Measurements from ENCODE around the gene BRIP1. TPM values are rescaled to one million over a fixed set of nuclear protein-coding genes. Genes with fewer than 3 reads are reported as not detected.

Gene BRIP1
- total and polyA plus RNA-seq, 2 donors (not counting 1 experiment from before 2014, with no cell fraction given): 4.0 to 8.1 TPM

- no peaks in the 10 kb centered on the region for H3K9me3 ChIP-seq (ENCODE audit: control insufficient read depth, insufficient read depth, low read depth, low read length)
- H3K9ac ChIP-seq (ENCODE audit: insufficient read depth, low read length): no peak overlapping the region
- no peaks in the 10 kb centered on the region for H3K4me1 ChIP-seq (ENCODE audit: control insufficient read depth, extremely low read depth, insufficient read depth, low read length)
- no peak for TF ChIP-seq CTCF (conservative IDR thresholded peaks at IDR 0.05 in 1 of 2, IDR thresholded peaks at IDR 0.05 in 1 of 2; ENCODE audit: low read depth in 1 of 2, low read length in 2 of 2)
- TF ChIP-seq EZH2 (IDR thresholded peaks at IDR 0.05; ENCODE audit: low read length, missing control alignments): no peak
- H2AFZ ChIP-seq (ENCODE audit: low read length): no peak overlapping the region
- H3K79me2 ChIP-seq (ENCODE audit: control insufficient read depth, insufficient read depth, low read length): no peaks in the 10 kb centered on the region
- no peak overlapping the region for H3K27ac ChIP-seq (ENCODE audit: insufficient read depth, low read length)
- no peak overlapping the region for H3K4me2 ChIP-seq (ENCODE audit: extremely low read depth, insufficient read depth, low read length)
- no peak for DNase-seq (ENCODE audit: low read depth in 2 of 2)
- H3K27me3 ChIP-seq (ENCODE audit: control insufficient read depth, insufficient read depth, low read length): no peaks in the 10 kb centered on the region
- no peak overlapping the region for H3K4me3 ChIP-seq (replicated peaks in 1 of 4; ENCODE audit: control extremely low read depth in 1 of 4, insufficient read depth in 1 of 4, low read depth in 3 of 4, low read length in 4 of 4)
- H4K20me1 ChIP-seq (ENCODE audit: control insufficient read depth, extremely low read depth, insufficient read depth, low read length): no peaks in the 10 kb centered on the region
- H3K36me3 ChIP-seq (ENCODE audit: control insufficient read depth, insufficient read depth, low read length): no peaks in the 10 kb centered on the region
These were observed 160.9 kb downstream of the BRIP1 start for GRCh38 chr17:61702450-61702849.

GRCh38 chr17:61701978-61702377 is 161.3 kb downstream of the BRIP1 start:
- DNase-seq (ENCODE audit: low read depth in 2 of 2): no peak
- H2AFZ ChIP-seq (ENCODE audit: low read length): no peak overlapping the region
- no peaks in the 10 kb centered on the region for H3K36me3 ChIP-seq (ENCODE audit: control insufficient read depth, insufficient read depth, low read length)
- H3K9ac ChIP-seq (ENCODE audit: insufficient read depth, low read length): no peak overlapping the region
- no peaks in the 10 kb centered on the region for H4K20me1 ChIP-seq (ENCODE audit: control insufficient read depth, extremely low read depth, insufficient read depth, low read length)
- TF ChIP-seq EZH2 (IDR thresholded peaks at IDR 0.05; ENCODE audit: low read length, missing control alignments) (no peak), CTCF (conservative IDR thresholded peaks at IDR 0.05 in 1 of 2, IDR thresholded peaks at IDR 0.05 in 1 of 2; ENCODE audit: low read depth in 1 of 2, low read length in 2 of 2) (no peak)
- H3K27me3 ChIP-seq (ENCODE audit: control insufficient read depth, insufficient read depth, low read length): no peaks in the 10 kb centered on the region
- H3K4me1 ChIP-seq (ENCODE audit: control insufficient read depth, extremely low read depth, insufficient read depth, low read length): no peaks in the 10 kb centered on the region
- H3K4me2 ChIP-seq (ENCODE audit: extremely low read depth, insufficient read depth, low read length): no peak overlapping the region
- H3K79me2 ChIP-seq (ENCODE audit: control insufficient read depth, insufficient read depth, low read length): no peaks in the 10 kb centered on the region
- H3K4me3 ChIP-seq (replicated peaks in 1 of 4; ENCODE audit: control extremely low read depth in 1 of 4, insufficient read depth in 1 of 4, low read depth in 3 of 4, low read length in 4 of 4): no peak overlapping the region
- H3K27ac ChIP-seq (ENCODE audit: insufficient read depth, low read length): no peak overlapping the region
- no peaks in the 10 kb centered on the region for H3K9me3 ChIP-seq (ENCODE audit: control insufficient read depth, insufficient read depth, low read depth, low read length)

- no peak overlapping the region for H2AFZ ChIP-seq (ENCODE audit: low read length)
- H3K4me2 ChIP-seq (ENCODE audit: extremely low read depth, insufficient read depth, low read length): no peak overlapping the region
- no peak for TF ChIP-seq EZH2 (IDR thresholded peaks at IDR 0.05; ENCODE audit: low read length, missing control alignments)
- TF ChIP-seq CTCF (conservative IDR thresholded peaks at IDR 0.05 in 1 of 2, IDR thresholded peaks at IDR 0.05 in 1 of 2; ENCODE audit: low read depth in 1 of 2, low read length in 2 of 2): no peak
- H3K79me2 ChIP-seq (ENCODE audit: control insufficient read depth, insufficient read depth, low read length): no peaks in the 10 kb centered on the region
- H3K4me3 ChIP-seq (replicated peaks in 1 of 4; ENCODE audit: control extremely low read depth in 1 of 4, insufficient read depth in 1 of 4, low read depth in 3 of 4, low read length in 4 of 4): no peak overlapping the region
- no peak overlapping the region for H3K9ac ChIP-seq (ENCODE audit: insufficient read depth, low read length)
- H3K27ac ChIP-seq (ENCODE audit: insufficient read depth, low read length): no peak overlapping the region
- no peak for DNase-seq (ENCODE audit: low read depth in 2 of 2)
- H3K9me3 ChIP-seq (ENCODE audit: control insufficient read depth, insufficient read depth, low read depth, low read length): no peaks in the 10 kb centered on the region
- no peaks in the 10 kb centered on the region for H3K4me1 ChIP-seq (ENCODE audit: control insufficient read depth, extremely low read depth, insufficient read depth, low read length)
- no peaks in the 10 kb centered on the region for H4K20me1 ChIP-seq (ENCODE audit: control insufficient read depth, extremely low read depth, insufficient read depth, low read length)
- no peaks in the 10 kb centered on the region for H3K36me3 ChIP-seq (ENCODE audit: control insufficient read depth, insufficient read depth, low read length)
- H3K27me3 ChIP-seq (ENCODE audit: control insufficient read depth, insufficient read depth, low read length): no peaks in the 10 kb centered on the region
These were observed 162.0 kb downstream of the BRIP1 start for GRCh38 chr17:61701334-61701733.
